Activated naive CD8-positive, alpha-beta T cell treated with anti-CD3 and anti-CD28 coated beads, Interleukin-2, amount 50 U/mL, for 24 hours (primary cell): ENCODE data around the gene SEMA4B.
"Not testable (repeated sequence)": the region's sequence is repeated elsewhere in the genome, so short reads cannot be mapped to it uniquely, and the experiment has no call there.

Experiments used
- ATAC-seq: fragments of 150-1000 bp; cut with Tn5 transposase; one replicate; pipeline ENCODE4 v1.10.0; 2021
- DNase-seq: peaks from one replicate; pipeline ENCODE4 v3.0.0; 2021
- H3K27ac Mint-ChIP-seq: one replicate; pipeline ENCODE4 v1.8.0; 2021; ENCODE audit warnings: mild to moderate bottlenecking, mixed read lengths
- H3K27me3 Mint-ChIP-seq: one replicate; pipeline ENCODE4 v1.8.0; 2021; ENCODE audit warnings: mixed read lengths
- H3K36me3 Mint-ChIP-seq: one replicate; pipeline ENCODE4 v1.8.0; 2021; ENCODE audit warnings: low read depth, mixed read lengths
- H3K4me1 Mint-ChIP-seq: one replicate; pipeline ENCODE4 v1.8.0; 2021; ENCODE audit warnings: mixed read lengths
- H3K4me3 Mint-ChIP-seq: one replicate; pipeline ENCODE4 v1.8.0; 2021; ENCODE audit warnings: mild to moderate bottlenecking, moderate library complexity, mixed read lengths
- H3K9me3 Mint-ChIP-seq: one replicate; pipeline ENCODE4 v1.8.0; 2021; ENCODE audit warnings: mixed read lengths

Gene SEMA4B

DNA sequence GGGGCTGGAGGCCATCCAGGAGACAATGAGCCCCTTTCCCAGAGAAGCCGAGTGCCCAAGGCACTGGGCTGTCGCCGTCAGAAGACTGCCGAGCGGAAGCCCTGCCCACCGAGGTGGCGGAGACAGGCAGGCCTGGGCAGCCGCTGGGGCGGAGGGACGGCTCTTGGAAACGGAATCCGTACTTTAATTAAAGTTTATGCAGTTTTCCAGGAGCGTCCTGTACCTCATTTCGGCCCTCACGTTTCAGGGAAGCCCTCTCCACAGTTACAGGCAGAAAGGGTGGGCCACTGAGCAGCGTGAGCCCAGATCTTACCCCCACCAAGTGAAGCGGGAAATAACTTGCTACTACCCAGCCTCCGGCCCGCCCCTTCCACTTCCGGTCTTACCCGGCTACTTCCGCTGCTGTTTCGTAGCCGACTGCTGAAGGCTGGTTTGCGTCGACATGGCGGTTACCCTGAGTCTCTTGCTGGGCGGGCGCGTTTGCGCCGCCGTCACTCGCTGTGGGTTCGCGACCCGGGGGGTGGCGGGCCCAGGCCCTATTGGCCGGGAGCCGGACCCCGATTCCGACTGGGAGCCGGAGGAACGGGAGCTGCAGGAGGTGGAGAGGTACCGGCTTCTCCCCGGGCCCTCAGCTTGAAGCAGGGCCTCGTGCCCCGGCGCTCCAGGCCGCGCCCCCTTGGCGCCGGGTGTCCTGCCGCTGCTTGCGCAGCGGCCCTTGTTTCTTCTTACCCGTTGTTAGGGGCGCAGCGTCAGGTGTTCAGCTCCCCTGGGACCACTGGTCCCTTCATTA lies 64.3 kb downstream of the SEMA4B start, which contains the start of gene NGRN:
NGRN (plus strand) TSS at position 402 of the 790 bp plus-strand sequence; CDS start at position 443, 41 bp downstream.
- ATAC-seq, result peak; percentile 93
- H3K4me3 Mint-ChIP-seq, result peak within 1 kb of the TSS; percentile 95
- H3K4me1 Mint-ChIP-seq, result peaks cover 43% of the 10 kb centered on the region
- no peaks in the 10 kb centered on the region for H3K27me3 Mint-ChIP-seq
- H3K36me3 Mint-ChIP-seq, result peaks cover 30% of the 10 kb centered on the region
- peak; percentile 93 for DNase-seq
- H3K9me3 Mint-ChIP-seq, result no peaks in the 10 kb centered on the region
- H3K27ac Mint-ChIP-seq, result peak within 1 kb of the TSS; percentile 98

DNA sequence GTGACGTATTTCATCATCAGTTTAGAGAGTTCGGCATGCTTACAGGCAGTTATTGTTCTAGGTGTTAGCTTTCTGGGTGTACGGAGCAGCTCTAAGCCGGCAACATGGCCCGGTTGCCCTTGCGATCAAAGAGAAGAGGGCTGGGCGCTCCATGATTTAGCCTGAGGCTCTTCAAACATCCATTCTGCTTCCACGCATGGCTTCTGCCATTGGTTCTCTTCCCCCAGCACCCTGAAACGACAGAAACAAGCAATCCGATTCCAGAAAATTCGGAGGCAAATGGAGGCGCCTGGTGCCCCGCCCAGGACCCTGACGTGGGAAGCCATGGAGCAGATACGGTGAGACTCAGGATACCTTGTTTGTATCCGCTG lies 64.9 kb downstream of the SEMA4B start:
- no peaks in the 10 kb centered on the region for H3K9me3 Mint-ChIP-seq
- ATAC-seq, result peak; percentile 31
- H3K36me3 Mint-ChIP-seq, result peaks cover 35% of the 10 kb centered on the region
- H3K4me3 Mint-ChIP-seq, result peak overlapping the region; percentile 95
- peak; percentile 59 for DNase-seq
- H3K27me3 Mint-ChIP-seq, result no peaks in the 10 kb centered on the region
- H3K27ac Mint-ChIP-seq, result peak overlapping the region; percentile 98
- H3K4me1 Mint-ChIP-seq, result peaks cover 49% of the 10 kb centered on the region

DNA sequence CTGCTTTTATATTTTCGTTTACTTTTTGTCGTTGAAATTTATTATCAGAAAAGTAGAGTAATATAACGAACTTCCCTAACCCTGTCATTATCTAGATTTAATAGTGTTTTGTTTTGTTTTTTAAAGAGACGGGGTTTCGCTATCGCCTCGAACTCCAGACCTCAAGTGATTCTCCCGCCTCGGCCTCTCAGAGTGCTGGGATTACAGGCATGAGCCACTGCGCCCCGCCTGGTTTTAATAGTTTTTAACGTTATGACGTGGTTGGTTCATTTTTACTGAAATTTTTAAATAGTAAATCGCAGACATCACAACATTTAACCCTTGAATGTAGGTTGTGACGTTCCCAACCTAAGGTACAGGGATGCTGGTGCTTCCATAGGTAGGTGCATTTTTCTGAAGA lies 65.4 kb downstream of the SEMA4B start:
- no peaks in the 10 kb centered on the region for H3K9me3 Mint-ChIP-seq
- H3K27me3 Mint-ChIP-seq, result no peaks in the 10 kb centered on the region
- H3K27ac Mint-ChIP-seq, result peak overlapping the region; percentile 98
- ATAC-seq (no peak), DNase-seq (no peak)
- H3K4me1 Mint-ChIP-seq, result peaks cover 54% of the 10 kb centered on the region
- peak overlapping the region; percentile 95 for H3K4me3 Mint-ChIP-seq
- H3K36me3 Mint-ChIP-seq, result peaks cover 40% of the 10 kb centered on the region

DNA sequence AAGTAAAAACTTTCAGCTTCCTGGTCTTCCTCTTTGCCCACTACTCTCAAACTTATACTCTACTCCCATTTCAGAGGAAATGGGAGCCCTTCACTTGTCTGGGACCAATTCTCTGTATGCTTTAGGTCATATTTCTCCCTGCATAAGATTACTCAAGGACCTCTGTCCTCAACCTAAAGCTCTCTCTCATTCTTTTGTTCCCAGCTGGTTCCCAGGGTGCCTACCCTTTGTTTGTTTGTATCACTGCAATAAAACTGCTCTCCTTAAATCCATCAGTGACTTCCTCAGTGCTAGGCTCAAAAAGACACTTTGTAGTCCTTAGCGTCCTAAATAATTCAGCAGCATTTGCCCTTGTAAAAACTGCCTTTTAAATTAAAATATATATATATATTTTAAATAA lies 67.3 kb downstream of the SEMA4B start:
- peak overlapping the region; percentile 95 for H3K4me3 Mint-ChIP-seq
- DNase-seq (no peak), ATAC-seq (no peak)
- peak overlapping the region; percentile 65 for H3K27ac Mint-ChIP-seq
- no peaks in the 10 kb centered on the region for H3K9me3 Mint-ChIP-seq
- H3K36me3 Mint-ChIP-seq, result peaks cover 48% of the 10 kb centered on the region
- H3K4me1 Mint-ChIP-seq, result peaks cover 59% of the 10 kb centered on the region
- no peaks in the 10 kb centered on the region for H3K27me3 Mint-ChIP-seq

DNA sequence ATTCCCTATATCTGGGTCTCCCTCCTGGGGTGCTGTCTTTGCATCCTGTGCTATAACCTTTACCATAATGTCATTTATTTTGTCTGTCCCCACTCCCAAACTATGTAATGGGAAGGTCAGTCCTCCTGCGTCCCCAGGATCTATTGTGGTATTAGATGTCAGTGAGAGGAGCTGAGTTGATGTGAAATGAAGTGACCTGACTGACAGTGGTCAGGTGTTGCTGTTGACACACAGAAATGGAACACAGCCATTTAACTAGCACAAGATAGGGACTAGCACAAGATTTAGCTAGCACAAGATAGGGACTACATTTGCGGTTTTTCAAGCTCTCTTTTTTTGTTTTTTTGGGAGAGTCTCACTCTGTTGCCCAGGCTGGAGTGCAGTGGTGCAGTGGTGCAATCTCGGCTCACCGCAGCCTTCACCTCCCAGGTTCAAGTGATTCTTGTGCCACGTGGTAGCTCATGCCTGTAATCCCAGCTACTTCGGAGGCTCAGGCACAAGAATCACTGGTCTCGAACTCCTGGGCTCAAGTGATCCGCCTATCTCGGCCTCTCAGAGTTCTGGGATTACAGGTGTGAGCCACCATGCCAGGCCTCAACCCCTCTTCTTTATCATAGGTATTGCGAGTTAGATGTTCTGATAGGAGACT lies 69.5 kb downstream of the SEMA4B start:
- H3K27me3 Mint-ChIP-seq, result no peaks in the 10 kb centered on the region
- peaks cover 56% of the 10 kb centered on the region for H3K36me3 Mint-ChIP-seq
- no peak overlapping the region for H3K4me3 Mint-ChIP-seq
- peaks cover 50% of the 10 kb centered on the region for H3K4me1 Mint-ChIP-seq
- ATAC-seq, result no peak
- no peaks in the 10 kb centered on the region for H3K9me3 Mint-ChIP-seq
- peak overlapping the region; percentile 60 for H3K27ac Mint-ChIP-seq
- no peak for DNase-seq

DNA sequence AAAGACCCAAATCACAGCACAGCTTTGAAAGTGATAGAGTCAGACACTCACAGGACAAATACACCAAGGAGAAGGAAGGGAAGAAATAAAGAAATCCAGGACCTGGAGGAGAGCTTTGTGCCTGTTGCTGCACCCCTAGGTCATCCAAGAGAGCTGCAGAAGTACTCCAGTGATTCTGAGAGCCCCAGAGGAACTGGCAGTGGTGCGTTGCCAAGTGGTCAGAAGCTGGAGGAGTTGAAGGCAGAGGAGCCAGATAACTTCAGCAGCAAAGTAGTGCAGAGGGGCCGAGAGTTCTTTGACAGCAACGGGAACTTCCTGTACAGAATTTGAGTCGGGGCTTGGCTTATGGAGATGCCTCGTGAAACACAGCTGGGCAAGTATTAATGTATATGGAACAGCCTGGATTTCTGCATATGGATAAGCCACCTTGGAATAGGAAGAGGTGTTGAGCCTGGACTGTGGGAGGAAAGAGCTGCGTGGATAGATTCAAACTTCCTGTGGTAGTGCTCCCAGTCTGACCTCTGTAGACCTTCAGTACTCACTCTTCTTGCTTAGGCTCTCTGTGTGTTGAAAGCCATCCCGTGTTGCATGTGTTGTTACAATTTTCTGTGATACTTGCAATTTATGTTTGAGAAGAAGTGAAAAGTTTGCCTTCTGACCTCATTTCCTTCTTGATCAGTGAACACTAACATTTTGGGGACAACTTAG lies 70.5 kb downstream of the SEMA4B start:
- peak overlapping the region; percentile 19 for H3K27ac Mint-ChIP-seq
- peaks cover 47% of the 10 kb centered on the region for H3K4me1 Mint-ChIP-seq
- ATAC-seq, result no peak
- DNase-seq, result no peak
- H3K36me3 Mint-ChIP-seq, result peaks cover 54% of the 10 kb centered on the region
- H3K4me3 Mint-ChIP-seq, result no peak overlapping the region
- no peaks in the 10 kb centered on the region for H3K27me3 Mint-ChIP-seq
- H3K9me3 Mint-ChIP-seq, result no peaks in the 10 kb centered on the region

DNA sequence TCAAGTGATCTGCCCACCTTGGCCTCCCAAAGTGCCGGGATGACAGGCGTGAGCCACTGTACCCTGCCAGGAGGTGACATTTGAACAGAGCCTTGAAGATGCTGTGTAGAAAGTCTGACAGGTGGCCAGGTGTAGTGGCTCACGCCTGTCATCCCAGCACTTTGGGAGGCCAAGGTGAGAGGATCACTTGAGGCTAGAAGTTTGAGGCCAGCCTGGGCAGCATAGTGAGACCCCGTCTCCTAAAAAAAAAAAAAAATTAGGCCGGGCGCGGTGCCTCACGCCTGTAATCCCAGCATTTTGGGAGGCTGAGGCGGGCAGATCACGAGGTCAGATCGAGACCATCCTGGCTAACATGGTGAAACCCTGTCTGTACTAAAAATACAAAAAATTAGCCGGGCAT lies 77.3 kb downstream of the SEMA4B start:
- not testable (repeated sequence) for H3K36me3 Mint-ChIP-seq

More for the DNA sequence above, 77.3 kb downstream of the SEMA4B start:
- H3K27ac Mint-ChIP-seq, H3K9me3 Mint-ChIP-seq, H3K4me3 Mint-ChIP-seq, DNase-seq, ATAC-seq, H3K27me3 Mint-ChIP-seq, H3K4me1 Mint-ChIP-seq: not testable (repeated sequence)
